OCI-LY3 (cell line): ENCODE measurements around the gene KRI1.

Experiments used
- H2AFZ ChIP-seq: fragments of 200-600, 300-600 bp; shearing (Covaris generic); 2 replicates; pipeline ENCODE4 v1.6.0; 2014; ENCODE audit warnings: antibody characterized with exemption, low read depth, low read length
- H3K27ac ChIP-seq: fragments of 200-600, 300-600 bp; sonication (generic); 2 replicates; pipeline ENCODE4 v1.5.1; 2014; ENCODE audit warnings: mild to moderate bottlenecking, low read length, moderate library complexity, mixed read lengths
- H3K27me3 ChIP-seq: fragments of 200-600, 300-600 bp; sonication (generic); 2 replicates; pipeline ENCODE4 v1.6.1; 2014; ENCODE audit warnings: low read depth, low read length, mixed read lengths
- H3K36me3 ChIP-seq: fragments of 200-600, 300-600 bp; sonication (generic); replicated peaks from 2 replicates; pipeline ENCODE3; 2014; ENCODE audit warnings: low read depth, low read length, mixed read lengths
- H3K4me1 ChIP-seq: fragments of 300-600, 200-600 bp; sonication (generic); 2 replicates; pipeline ENCODE4 v1.6.1; 2014; ENCODE audit warnings: low read length, mixed read lengths
- H3K4me2 ChIP-seq: fragments of 200-600, 300-600 bp; sonication (generic); 2 replicates; pipeline ENCODE4 v1.6.1; 2014; ENCODE audit warnings: low read length, mixed read lengths
- H3K4me3 ChIP-seq: fragments of 300-600, 200-600 bp; sonication (generic); 2 replicates; pipeline ENCODE4 v1.5.1; 2014; ENCODE audit warnings: antibody characterized with exemption, mild to moderate bottlenecking, low read length, moderate library complexity
- H3K79me2 ChIP-seq: fragments of 300-600, 200-600 bp; shearing (Covaris generic); 2 replicates; pipeline ENCODE4 v1.6.1; 2014; ENCODE audit warnings: mild to moderate bottlenecking, low read length, mixed read lengths
- H3K9ac ChIP-seq: fragments of 300-600, 200-600 bp; shearing (Covaris generic); 2 replicates; pipeline ENCODE4 v1.6.0; 2014; ENCODE audit warnings: mild to moderate bottlenecking, low read length, moderate library complexity
- H3K9me3 ChIP-seq: fragments of 200-600, 300-600 bp; shearing (Covaris generic); 2 replicates; pipeline ENCODE4 v1.6.1; 2014; ENCODE audit warnings: low read length, mixed read lengths; ENCODE audit not compliant: insufficient read depth
- H4K20me1 ChIP-seq: fragments of 200-600, 300-600 bp; sonication (generic); 2 replicates; pipeline ENCODE4 v1.6.1; 2016; ENCODE audit warnings: low read length, mixed read lengths; ENCODE audit not compliant: insufficient read depth
- EZH2phosphoT487 ChIP-seq: fragments of 200-600 bp; shearing (Covaris generic); IDR thresholded peaks from 2 replicates; pipeline ENCODE4 v1.6.1; 2018; ENCODE audit warnings: antibody characterized with exemption, mixed run types, low read depth
- TF ChIP-seq, protein P1 (sequence below): fragments of 200-600, 300-600 bp; sonication (generic); IDR thresholded peaks from 2 replicates; pipeline ENCODE4 v1.5.1; 2014; ENCODE audit warnings: antibody characterized with exemption, low read length, low read depth

Gene KRI1

GRCh38 chr19:10548746-10549276, 17.0 kb downstream of the KRI1 start:
- peaks cover 11% of the 10 kb centered on the region for H3K4me1 ChIP-seq
- H3K27ac ChIP-seq, result no peak overlapping the region
- no peak overlapping the region for H2AFZ ChIP-seq
- no peaks in the 10 kb centered on the region for H3K9me3 ChIP-seq
- no peak overlapping the region for H3K9ac ChIP-seq
- H3K36me3 ChIP-seq, result peaks cover 31% of the 10 kb centered on the region
- no peak overlapping the region for H3K4me3 ChIP-seq
- TF ChIP-seq, protein P1, sequence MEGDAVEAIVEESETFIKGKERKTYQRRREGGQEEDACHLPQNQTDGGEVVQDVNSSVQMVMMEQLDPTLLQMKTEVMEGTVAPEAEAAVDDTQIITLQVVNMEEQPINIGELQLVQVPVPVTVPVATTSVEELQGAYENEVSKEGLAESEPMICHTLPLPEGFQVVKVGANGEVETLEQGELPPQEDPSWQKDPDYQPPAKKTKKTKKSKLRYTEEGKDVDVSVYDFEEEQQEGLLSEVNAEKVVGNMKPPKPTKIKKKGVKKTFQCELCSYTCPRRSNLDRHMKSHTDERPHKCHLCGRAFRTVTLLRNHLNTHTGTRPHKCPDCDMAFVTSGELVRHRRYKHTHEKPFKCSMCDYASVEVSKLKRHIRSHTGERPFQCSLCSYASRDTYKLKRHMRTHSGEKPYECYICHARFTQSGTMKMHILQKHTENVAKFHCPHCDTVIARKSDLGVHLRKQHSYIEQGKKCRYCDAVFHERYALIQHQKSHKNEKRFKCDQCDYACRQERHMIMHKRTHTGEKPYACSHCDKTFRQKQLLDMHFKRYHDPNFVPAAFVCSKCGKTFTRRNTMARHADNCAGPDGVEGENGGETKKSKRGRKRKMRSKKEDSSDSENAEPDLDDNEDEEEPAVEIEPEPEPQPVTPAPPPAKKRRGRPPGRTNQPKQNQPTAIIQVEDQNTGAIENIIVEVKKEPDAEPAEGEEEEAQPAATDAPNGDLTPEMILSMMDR, result no peak
- no peak for TF ChIP-seq EZH2phosphoT487
- H4K20me1 ChIP-seq, result no peaks in the 10 kb centered on the region
- no peak overlapping the region for H3K4me2 ChIP-seq
- H3K79me2 ChIP-seq, result peaks cover 12% of the 10 kb centered on the region
- H3K27me3 ChIP-seq, result no peaks in the 10 kb centered on the region

DNA sequence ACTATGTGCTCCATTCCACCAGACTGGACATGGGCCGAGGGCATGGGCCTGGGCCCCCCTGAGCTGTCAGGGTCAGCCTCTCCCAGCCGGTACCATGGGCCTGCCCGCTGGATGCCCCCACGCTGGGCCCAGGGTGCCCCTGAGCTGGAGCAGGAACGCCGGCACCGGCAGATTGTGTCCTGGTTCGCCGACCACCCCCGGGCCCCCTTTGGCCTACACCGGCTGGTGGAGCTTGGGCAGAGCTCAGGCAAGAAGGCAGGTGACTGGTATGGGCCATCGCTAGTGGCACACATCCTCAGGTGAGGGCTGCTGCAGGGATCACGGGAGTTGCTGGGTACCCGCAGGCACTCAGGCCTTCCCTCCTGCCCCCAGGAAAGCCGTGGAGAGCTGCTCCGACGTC, 19.0 kb downstream of the KRI1 start:
- no peak for TF ChIP-seq EZH2phosphoT487
- TF ChIP-seq, protein P1, result no peak
- Histone ChIP-seq H2AFZ (no peak overlapping the region), H3K4me3 (no peak overlapping the region), H3K9me3 (no peaks in the 10 kb centered on the region), H3K27me3 (no peaks in the 10 kb centered on the region), H4K20me1 (no peaks in the 10 kb centered on the region), H3K79me2 (peaks cover 12% of the 10 kb centered on the region), H3K4me2 (no peak overlapping the region), H3K27ac (no peak overlapping the region), H3K36me3 (peaks cover 12% of the 10 kb centered on the region), H3K9ac (no peak overlapping the region), H3K4me1 (peaks cover 11% of the 10 kb centered on the region)

DNA sequence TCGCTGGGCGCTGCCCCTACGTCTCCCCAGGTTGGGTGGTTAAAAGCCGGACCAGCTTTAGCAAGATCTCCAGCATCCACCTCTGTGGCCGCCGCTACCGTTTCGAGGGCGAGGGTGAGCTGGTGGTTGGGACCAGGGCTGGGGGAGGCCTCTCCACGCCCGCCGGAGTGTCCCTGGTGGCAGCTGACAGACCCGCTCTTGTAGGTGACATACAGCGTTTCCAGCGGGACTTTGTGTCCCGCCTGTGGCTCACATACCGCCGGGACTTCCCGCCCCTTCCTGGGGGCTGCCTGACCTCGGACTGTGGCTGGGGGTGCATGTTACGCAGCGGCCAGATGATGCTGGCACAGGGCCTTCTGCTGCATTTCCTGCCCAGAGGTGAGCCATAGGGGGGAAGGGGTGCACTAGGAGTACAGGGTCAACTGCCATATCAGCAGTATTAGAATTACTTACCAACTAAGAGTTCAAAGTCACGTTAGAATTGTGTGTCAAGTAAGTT, 21.0 kb downstream of the KRI1 start:
- no peak for TF ChIP-seq EZH2phosphoT487
- TF ChIP-seq, protein P1, result no peak
- Histone ChIP-seq H3K27me3 (peaks cover 6% of the 10 kb centered on the region), H3K4me3 (peak overlapping the region; percentile 90), H3K9me3 (no peaks in the 10 kb centered on the region), H3K4me2 (peak overlapping the region; percentile 91), H3K9ac (peak overlapping the region; percentile 86; the same call in 1 of the 2 replicates), H4K20me1 (no peaks in the 10 kb centered on the region), H3K27ac (no peak overlapping the region), H3K4me1 (peaks cover 7% of the 10 kb centered on the region), H2AFZ (no peak overlapping the region), H3K36me3 (peaks cover 8% of the 10 kb centered on the region), H3K79me2 (peaks cover 12% of the 10 kb centered on the region)

GRCh38 chr19:10544242-10544752, 21.5 kb downstream of the KRI1 start:
- H3K27ac ChIP-seq, result no peak overlapping the region; the same call in 1 of the 2 replicates
- no peaks in the 10 kb centered on the region for H4K20me1 ChIP-seq
- peak overlapping the region; percentile 71 for H2AFZ ChIP-seq
- H3K9me3 ChIP-seq, result no peaks in the 10 kb centered on the region
- peak overlapping the region; percentile 90 for H3K4me3 ChIP-seq
- H3K4me1 ChIP-seq, result peaks cover 7% of the 10 kb centered on the region
- no peak for TF ChIP-seq EZH2phosphoT487
- H3K79me2 ChIP-seq, result peaks cover 12% of the 10 kb centered on the region
- H3K9ac ChIP-seq, result peak overlapping the region; percentile 86
- peaks cover 5% of the 10 kb centered on the region for H3K36me3 ChIP-seq
- H3K27me3 ChIP-seq, result peaks cover 6% of the 10 kb centered on the region
- H3K4me2 ChIP-seq, result peak overlapping the region; percentile 91
